HG02970 (cell line): ENCODE results near the gene FRY.

Experiments used
- ATAC-seq: cut with Tn5 transposase; IDR thresholded peaks from one replicate; pipeline ENCODE4 v1.9.1; 2021; ENCODE audit warnings: mild to moderate bottlenecking, moderate library complexity, moderate number of reproducible peaks; ENCODE audit not compliant: unreplicated experiment, low FRiP score

FRY gene

GRCh38 chr13:32121316-32121715 is 89.7 kb downstream of the FRY start:
- ATAC-seq: no peak

DNA sequence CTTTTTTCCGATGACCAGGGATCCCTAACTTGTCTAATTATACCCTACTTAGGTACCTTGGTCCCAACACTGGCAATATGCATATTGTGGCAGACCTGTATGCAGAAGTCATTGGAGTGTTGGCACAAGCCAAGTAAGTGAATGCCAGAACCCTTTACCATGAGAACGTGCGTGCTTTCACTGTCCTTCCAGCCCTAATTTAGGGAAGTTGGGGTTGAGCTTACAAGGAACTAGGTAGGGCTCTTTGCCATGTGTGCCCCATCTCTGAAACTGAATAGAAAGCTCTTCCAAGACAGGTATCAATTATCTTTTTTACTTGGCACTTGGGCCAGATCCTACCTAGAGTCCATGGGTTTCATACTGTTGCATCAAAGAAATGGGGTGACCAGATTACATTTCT is 93.2 kb downstream of the FRY start:
- no peak for ATAC-seq

DNA sequence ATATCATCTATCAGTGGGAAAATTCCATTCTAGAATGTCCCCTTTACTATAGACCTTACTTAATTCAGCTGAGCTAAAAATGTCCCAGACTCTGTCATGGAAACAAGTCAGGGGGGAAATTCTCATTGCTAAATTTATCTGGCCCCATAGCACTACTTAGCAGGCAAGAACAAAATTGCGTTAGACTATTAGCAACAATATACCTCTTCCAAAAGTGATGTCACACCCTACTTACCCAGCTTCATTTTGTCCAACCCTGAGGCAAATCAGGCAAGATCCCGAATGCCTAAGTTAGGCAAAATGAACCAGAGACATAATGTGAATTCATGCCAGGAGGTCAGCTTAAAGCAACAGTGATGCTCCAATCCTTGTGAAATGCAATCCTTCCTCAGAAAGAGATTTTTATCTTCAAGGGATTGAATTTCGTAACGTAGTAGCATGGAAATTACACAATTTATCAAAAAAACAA is 93.7 kb downstream of the FRY start:
- no peak for ATAC-seq

GRCh38 chr13:32125751-32126150 is 94.2 kb downstream of the FRY start:
- ATAC-seq: no peak

DNA sequence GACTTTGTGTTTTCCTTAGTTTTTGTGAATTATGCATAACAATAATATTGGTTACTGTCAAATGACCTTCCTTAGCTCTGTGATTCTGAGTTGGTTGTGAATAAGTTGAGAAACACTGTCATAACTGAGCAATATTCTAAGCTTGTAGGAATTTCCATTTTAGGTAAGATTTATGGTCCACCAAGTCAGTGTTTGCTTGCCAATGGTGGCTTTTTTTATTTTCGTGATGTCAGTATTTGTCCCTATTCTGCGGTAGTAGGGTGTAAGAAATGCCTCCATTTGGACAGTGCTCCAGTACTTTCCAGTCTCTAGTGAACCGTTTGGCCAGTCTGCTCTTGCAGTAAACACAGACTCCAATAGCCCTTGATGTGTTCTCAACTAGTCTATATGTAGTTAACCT is 94.7 kb downstream of the FRY start:
- no peak for ATAC-seq

DNA sequence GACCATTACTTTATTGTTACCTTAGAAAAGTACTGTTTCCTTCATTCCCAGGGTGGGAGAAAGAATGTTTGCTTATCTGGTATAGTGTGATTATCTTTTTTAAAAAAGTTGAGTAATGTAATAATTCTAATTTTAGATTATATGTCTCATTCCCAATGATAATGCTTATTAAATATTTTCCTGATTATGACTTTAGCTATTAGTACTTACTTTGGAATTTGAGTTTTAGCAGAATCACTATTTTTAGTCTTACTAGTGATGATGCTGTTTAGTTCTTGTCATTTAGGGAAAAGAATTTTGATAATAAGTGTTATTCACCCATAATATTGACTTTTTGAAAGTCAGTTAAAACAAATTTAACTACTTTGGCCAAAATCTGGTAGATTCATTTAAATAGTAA is 95.2 kb downstream of the FRY start:
- ATAC-seq: no peak

- ATAC-seq: no peak
These were observed 96.1 kb downstream of the FRY start for GRCh38 chr13:32127691-32128090.

- no peak for ATAC-seq
These were observed 102.9 kb downstream of the FRY start for GRCh38 chr13:32134241-32135055.

GRCh38 chr13:32135056-32135390 is 103.4 kb downstream of the FRY start:
- no peak for ATAC-seq

DNA sequence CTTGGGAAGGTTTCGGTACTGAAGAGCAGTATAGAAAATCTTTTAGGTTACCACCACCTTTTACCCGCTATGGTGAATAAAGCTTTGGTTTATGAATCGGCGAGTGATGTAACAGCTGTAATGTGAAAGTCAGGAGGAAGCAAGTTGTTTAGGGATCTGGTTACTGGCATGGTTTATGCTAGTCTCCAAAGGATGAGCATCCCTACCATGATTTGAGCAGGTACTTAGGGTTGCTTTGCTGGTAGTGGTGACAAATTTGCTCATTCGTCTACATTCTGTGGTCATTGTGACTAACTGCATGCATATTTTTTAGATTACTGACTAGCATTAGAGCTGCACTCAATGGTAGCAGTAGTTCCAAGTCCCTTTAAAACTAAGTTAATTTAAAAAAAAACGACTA is 104.1 kb downstream of the FRY start:
- ATAC-seq: no peak

DNA sequence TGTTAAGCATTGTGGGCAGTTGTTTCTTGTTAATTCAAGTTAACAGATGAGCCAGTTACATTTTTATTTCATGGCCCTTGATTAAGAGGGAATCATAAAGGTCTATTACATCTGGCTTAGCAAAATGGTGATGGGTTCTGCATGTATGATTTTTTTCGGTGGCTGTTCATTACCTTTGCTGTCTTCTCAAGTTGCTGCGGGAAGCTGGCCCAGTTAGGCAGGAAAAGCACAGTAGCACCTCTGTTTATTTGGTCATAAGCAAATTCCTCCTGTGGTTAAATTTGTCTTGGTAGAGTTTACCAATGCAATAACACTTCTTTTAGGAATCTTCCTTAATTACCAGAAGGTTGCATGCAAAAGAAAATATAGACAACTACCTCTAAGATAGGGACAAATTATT is 104.5 kb downstream of the FRY start:
- no peak for ATAC-seq

GRCh38 chr13:32136716-32137115 is 105.1 kb downstream of the FRY start:
- no peak for ATAC-seq

GRCh38 chr13:32139251-32139650 is 107.7 kb downstream of the FRY start:
- ATAC-seq: no peak

- ATAC-seq: no peak
These were observed 108.5 kb downstream of the FRY start for GRCh38 chr13:32140109-32140508.

DNA sequence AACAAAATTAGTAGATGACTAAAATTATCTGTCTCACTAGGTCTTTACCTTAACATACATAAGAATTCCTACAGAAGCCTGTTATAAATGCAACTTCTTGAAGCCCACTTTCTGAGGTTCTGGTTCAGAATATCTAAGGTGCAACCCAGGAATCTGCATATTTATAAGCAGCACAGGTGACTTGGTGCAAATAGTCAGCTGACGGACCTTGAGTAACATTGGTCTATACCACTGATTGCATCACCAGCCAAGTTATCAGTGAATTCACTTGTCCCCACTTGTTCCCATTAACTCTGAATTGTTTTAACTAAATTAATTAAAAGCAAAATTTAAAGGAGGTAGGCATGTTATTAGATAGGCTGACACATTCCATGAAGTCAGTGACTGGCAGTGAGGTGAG is 109.9 kb downstream of the FRY start:
- ATAC-seq: no peak

- ATAC-seq: no peak
These were observed 110.5 kb downstream of the FRY start for GRCh38 chr13:32142115-32142514.

DNA sequence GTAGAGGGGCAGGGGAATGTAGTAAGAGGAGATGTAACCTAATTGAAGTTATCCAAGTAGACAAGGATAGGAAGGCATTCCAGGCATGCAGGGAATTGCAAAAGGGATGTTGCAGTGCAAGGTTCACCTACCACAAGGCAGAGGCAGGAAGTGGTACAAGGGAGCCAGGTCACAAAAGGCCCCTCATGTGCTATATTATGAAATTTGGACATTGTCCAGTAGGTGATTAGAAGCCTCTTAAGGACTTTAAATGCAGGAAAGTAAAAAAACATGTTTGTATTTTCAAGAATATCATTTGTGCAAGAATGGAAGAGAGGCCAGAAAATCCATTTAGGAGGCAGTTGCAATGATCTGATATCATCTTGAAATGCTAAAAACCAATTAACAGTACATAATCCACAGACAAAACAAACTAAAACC is 111.4 kb downstream of the FRY start:
- no peak for ATAC-seq

GRCh38 chr13:32147193-32147592 is 115.6 kb downstream of the FRY start:
- ATAC-seq: no peak

GRCh38 chr13:32147976-32148375 is 116.4 kb downstream of the FRY start:
- no peak for ATAC-seq

- no peak for ATAC-seq
These were observed 118.7 kb downstream of the FRY start for GRCh38 chr13:32150239-32150638.

GRCh38 chr13:32150794-32151193 is 119.2 kb downstream of the FRY start:
- ATAC-seq: no peak

DNA sequence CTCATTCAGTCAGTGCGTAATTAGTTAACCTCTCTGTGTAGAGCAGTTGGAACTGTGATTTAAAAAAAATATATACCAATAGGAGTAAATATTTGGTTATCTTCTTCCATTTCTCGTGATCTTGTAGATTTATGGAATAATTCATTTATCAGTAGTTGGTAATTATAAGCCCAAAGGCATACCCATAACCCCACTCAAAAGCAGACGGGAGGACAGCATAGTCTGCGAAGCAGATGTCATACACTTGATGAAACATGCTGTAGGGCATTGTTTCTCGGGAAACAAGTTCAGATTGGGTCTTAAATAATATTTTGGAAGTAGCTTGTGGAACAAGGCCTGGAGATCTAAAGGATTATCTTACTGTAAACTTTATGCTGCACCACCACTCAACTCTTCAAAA is 119.7 kb downstream of the FRY start:
- ATAC-seq: no peak

DNA sequence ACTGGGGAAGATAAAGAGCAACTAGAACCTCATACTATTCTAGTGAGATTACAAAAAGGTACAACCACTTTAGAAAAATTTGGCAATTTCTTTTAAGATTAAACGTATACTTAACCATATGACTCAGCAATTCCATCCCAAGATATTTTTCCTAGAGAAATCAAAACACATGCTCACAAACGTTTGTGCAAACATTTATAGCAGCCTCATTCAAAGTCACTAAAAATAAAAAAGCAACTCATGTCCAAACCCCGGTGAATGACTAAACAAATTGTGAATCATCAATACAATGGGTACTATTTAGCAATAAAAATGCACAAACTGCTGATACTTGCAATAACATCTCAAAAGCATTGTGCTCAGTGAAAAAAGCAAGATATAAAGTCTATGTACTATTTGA is 121.5 kb downstream of the FRY start:
- ATAC-seq: no peak
